AG10803 (cell line): ENCODE results near the gene MAGI1.
A peak's percentile ranks its signal among the peaks of the same experiment; 100 is the strongest.
"Not testable (repeated sequence)": the region's sequence is repeated elsewhere in the genome, so short reads cannot be mapped to it uniquely, and the experiment has no call there.

Source experiments
- DNase-seq: peaks from one replicate; pipeline ENCODE4 v3.0.0; 2010; ENCODE audit warnings: low read depth
- H3K4me3 ChIP-seq: 2 replicates; pipeline ENCODE4 v1.5.1; 2011; ENCODE audit warnings: mild to moderate bottlenecking, low read length, control low read depth
- CTCF ChIP-seq: conservative IDR thresholded peaks from 2 replicates; pipeline ENCODE4 v1.5.1; 2011; ENCODE audit warnings: mild to moderate bottlenecking, low read length, control low read depth, inconsistent platforms

The MAGI1 gene

GRCh38 chr3:66033241-66034138 lies 5.2 kb downstream of the MAGI1 start:
- DNase-seq: peak; percentile 53
- no peak overlapping the region for H3K4me3 ChIP-seq
- TF ChIP-seq CTCF: no peak

- TF ChIP-seq CTCF: no peak
- no peak for DNase-seq
- H3K4me3 ChIP-seq: no peak overlapping the region
Measured at GRCh38 chr3:66031102-66031698, 7.5 kb downstream of the MAGI1 start.

GRCh38 chr3:66029443-66029842 lies 9.3 kb downstream of the MAGI1 start:
- DNase-seq: no peak
- no peak overlapping the region for H3K4me3 ChIP-seq
- TF ChIP-seq CTCF: no peak

GRCh38 chr3:66029014-66029413 lies 9.7 kb downstream of the MAGI1 start:
- no peak for TF ChIP-seq CTCF
- DNase-seq: no peak
- H3K4me3 ChIP-seq: no peak overlapping the region

GRCh38 chr3:66028457-66028856 lies 10.3 kb downstream of the MAGI1 start:
- no peak for TF ChIP-seq CTCF
- DNase-seq: no peak
- no peak overlapping the region for H3K4me3 ChIP-seq

GRCh38 chr3:66027099-66027498 lies 11.6 kb downstream of the MAGI1 start:
- H3K4me3 ChIP-seq: not testable (repeated sequence)

GRCh38 chr3:66023738-66024385 lies 14.9 kb downstream of the MAGI1 start:
- no peak for TF ChIP-seq CTCF
- no peak overlapping the region for H3K4me3 ChIP-seq
- peak; percentile 74 for DNase-seq

More at GRCh38 chr3:66027099-66027498, 11.6 kb downstream of the MAGI1 start:
- not testable (repeated sequence) for DNase-seq
